HG02610 (cell line): ENCODE results near the gene SLC6A6.
"Not testable (repeated sequence)": the region's sequence is repeated elsewhere in the genome, so short reads cannot be mapped to it uniquely, and the experiment has no call there.

Source experiments
- ATAC-seq: cut with Tn5 transposase; IDR thresholded peaks from one replicate; pipeline ENCODE4 v1.9.1; 2021; ENCODE audit warnings: mild to moderate bottlenecking, moderate library complexity; ENCODE audit not compliant: unreplicated experiment

The SLC6A6 gene

DNA sequence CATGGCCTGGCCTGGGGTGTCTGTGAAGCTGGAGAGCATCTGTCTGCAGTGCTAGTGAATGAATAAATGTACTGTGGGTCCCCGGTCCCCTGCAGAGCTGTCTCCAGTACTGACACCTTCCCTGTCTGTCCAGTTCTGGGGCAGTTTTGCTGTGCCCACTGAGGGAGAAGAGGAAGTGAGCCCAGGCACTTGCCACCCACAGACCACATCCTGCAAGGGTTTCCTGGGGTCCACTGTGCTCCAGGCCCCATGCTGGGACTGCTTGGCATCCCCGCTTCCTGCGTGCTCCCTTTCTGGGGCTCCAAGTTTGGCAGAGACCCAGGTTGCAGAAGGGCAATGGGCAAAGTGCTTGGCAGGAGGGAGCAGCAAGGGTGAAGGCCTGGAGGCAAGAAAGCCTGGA, 4.9 kb upstream of the SLC6A6 start:
- ATAC-seq, result no peak

DNA sequence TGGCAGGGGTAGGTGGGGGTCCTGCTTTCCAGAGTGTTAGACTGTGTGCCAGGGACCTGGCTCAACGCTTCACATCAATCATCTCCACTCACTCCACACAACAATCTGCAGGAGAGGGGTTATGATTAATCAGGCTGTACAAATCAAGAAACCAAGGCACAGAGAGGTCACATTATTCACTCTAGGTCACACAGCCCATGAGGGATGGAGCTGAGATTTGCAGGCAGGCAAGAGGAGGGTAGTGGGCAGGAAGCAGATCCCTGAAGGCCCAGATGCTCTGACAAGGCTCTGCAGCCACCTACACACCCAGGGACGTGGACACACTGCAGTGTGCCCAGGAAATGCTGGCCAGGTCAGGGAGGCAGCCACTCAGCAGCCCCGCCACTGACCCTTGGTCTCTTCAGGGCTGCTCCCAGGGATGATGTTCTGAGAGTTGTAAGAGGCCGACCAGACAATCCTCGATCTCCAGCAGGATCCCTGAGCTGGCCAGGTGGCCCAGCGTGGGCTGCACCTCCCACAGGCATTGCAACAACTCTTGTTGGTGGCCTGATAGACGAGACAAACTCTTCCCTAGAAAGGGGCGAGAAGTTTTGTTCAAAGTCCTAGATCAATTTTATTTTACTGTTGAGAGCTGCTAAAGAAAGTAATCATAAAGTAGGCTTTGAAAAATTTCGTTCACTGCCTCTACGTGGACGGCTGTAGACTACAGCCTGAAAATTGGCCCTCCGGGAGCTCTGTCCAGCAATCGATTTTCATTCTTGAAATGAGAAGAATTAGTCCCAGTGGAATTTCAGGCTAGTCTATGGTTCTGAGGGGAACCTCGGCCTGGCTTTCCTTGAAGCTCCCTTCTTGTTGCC, 4.2 kb upstream of the SLC6A6 start:
- no peak for ATAC-seq

- ATAC-seq, result no peak
These were observed 3.7 kb upstream of the SLC6A6 start for GRCh38 chr3:14398797-14399106.

DNA sequence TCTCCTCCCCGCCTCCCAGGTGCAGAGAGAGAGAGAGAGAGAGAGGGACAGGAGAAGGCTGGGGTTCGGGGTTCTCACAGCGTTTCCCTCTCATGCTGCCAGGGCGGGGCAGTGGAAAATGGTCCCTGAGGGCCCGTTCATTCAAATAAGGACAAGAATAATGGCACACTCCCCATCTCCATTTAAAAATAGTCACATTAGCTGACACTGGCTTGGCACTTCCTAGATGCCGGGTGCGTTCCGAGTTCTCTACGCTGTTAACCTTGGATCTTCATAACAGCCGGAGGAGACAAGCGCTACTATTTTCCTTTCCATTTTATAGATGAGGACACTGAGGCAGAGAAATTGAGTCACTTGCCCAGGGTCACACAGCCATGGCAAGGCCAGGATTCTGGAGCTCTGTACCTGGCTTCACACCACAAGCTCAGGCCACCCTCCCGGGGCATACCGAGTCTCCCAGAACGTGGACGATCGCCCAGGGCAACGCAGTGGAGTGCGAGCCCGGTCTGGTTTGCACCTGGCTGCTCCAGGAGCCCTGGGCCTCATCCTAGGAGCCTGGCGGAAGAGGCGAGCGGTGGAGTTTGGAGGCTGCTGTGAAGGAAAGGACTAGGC, 608 bp upstream of the SLC6A6 start:
- no peak for ATAC-seq

DNA sequence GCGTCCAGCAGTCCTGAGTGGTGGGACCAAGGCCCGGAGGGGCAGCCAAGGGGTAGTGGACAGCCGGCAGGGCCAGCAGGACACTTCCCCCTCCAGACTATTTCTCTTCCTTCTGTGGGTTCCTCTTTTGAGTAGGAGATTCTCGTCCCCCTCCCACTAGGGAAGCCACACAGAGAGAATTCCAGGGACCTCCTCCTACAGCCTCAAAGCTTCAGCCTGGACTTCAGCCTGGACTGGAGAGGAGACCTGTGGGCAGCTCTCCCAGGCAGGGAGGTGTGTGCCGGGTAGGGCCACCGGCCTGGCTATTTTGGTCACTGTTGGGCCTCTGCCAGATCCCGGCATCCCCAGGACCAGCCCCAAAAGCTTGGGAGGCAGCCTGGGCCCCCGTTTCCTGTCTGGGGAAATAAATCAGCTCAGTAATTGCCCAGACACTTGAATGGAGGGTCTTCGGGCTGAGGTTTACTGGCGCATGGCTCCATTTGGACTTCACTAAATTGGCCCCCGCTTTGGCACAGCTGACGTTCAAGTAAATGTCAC, 1.3 kb downstream of the SLC6A6 start:
- no peak for ATAC-seq

DNA sequence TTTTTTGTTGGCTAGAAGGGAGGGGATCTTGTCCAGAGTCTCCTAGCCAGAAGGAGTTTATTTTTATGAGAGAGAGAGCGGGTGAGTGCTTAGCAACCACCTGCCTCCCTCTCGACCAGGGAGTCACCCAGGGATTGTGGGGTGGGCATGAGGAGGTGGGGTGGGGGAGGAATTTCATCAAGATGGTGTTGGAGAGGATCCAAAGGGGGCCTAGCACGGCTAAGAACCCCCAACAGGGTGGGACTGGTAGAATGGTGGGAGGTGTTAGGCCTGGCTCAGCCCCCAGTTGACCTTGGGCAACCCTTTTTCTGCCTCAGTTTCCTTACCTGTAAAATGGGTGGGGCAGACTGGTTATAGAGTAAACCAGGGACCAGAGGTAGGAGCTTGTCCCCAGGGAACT, 1.8 kb downstream of the SLC6A6 start:
- no peak for ATAC-seq

- no peak for ATAC-seq
These were observed 2.4 kb downstream of the SLC6A6 start for GRCh38 chr3:14404631-14405359.

DNA sequence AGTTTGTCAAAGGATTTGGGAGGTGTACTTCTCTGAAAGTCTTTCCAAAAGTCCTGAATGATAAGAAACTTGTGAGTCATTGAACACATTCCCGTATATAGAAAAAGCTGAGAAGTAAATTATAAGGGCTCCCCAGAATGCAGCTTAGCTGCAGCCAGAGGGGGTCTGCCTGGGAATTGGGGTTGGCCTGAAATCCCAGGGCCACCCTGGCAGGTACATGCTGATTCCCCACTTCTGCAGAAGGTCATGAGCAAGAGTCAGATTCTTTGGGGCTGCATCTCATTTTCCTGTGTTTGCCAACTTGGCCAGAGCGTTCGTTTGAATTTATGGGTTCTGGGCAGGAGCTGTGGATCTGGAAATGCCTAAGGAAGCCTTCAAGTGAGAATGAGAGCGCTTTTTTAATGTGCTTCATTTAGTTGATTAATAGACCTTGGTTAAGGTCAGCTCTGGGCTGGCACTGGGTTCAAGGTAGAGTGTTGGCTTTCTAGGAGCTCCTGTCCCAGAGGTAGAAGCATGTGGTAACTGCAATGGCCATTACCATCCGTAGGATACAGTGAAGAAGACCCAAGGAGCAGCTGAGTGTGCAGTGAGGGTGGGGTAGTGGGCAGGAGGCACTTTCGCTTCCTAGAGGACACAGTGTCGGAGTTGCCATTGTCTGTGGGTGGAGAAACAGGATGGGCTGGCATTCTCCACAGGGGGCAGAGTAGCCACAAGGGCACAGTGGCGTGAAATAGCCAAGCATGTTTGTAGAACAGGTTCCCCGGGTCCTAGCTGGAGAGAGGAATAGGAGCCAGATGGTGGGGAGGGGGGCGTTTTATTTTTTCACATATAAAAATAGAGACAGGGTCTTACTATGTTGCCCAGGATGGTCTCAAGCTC, 3.2 kb downstream of the SLC6A6 start:
- ATAC-seq, result no peak

DNA sequence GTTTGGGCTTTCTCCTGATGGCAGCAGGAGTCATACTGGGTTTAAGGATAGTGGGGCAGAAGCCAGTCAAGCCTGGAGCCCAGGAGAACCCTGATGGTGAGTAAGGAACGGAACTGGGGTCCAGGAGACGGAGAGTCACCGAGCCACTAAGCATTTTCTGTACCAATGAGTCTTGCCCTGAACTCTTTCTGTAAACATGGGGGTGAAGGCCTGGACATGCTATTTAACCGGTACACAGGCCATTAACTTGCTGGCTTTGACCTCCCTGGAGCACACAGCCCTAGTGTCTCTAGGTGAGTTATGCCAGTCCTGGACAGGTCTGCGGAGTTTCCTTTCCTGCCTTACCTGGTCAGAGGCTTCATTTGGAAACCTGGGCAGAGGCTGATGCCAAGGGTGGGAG, 3.9 kb downstream of the SLC6A6 start:
- no peak for ATAC-seq

- ATAC-seq, result no peak
These were observed 4.4 kb downstream of the SLC6A6 start for GRCh38 chr3:14406766-14407165.

- ATAC-seq, result no peak
These were observed 4.8 kb downstream of the SLC6A6 start for GRCh38 chr3:14407203-14407602.

- not testable (repeated sequence) for ATAC-seq
These were observed 7.3 kb downstream of the SLC6A6 start for GRCh38 chr3:14409779-14410063.

DNA sequence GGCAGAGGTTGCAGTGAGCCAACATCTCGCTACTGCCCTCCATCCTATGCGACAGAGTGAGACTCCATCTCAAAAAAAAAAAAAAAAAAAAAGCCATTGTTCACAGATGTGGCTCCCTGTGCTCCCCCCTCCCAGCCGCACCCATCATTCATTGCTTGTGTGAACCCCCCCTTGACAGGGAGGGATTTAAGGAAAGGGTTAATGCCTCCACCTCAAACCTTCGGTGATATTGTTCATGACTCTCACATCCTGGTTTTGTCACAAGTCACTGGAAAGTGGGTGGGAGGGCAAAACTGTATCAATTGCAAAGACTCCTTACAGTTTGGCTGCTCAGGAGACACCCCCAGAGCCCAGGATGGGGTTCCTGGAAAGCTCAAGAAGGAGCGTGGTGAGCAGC, 7.7 kb downstream of the SLC6A6 start:
- ATAC-seq, result no peak

GRCh38 chr3:14410503-14411165, 8.2 kb downstream of the SLC6A6 start:
- ATAC-seq, result no peak

GRCh38 chr3:14411166-14411526, 8.7 kb downstream of the SLC6A6 start:
- no peak for ATAC-seq

DNA sequence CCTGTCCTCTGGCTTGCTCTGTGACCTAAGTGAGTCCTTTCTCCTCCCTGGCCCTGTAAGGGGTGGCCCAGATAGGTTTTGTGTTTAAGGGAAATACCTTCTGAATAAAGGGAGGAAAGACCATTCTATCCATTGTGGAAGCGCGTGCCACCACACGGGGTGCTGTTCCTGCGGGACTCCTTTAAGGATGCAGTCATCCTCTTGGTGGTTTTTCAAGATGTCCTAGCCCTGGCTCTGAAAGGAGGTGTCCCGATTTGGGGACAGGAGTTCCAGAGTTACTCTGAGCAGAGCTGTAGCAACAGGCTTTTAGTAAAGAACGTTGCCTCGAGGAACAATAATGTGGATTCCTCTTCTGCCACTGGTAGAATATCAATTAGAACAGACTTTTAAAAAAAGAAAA, 9.6 kb downstream of the SLC6A6 start:
- no peak for ATAC-seq

- ATAC-seq, result no peak
These were observed 10.5 kb downstream of the SLC6A6 start for GRCh38 chr3:14412831-14413380.

GRCh38 chr3:14413381-14414071, 11.1 kb downstream of the SLC6A6 start:
- ATAC-seq, result no peak

DNA sequence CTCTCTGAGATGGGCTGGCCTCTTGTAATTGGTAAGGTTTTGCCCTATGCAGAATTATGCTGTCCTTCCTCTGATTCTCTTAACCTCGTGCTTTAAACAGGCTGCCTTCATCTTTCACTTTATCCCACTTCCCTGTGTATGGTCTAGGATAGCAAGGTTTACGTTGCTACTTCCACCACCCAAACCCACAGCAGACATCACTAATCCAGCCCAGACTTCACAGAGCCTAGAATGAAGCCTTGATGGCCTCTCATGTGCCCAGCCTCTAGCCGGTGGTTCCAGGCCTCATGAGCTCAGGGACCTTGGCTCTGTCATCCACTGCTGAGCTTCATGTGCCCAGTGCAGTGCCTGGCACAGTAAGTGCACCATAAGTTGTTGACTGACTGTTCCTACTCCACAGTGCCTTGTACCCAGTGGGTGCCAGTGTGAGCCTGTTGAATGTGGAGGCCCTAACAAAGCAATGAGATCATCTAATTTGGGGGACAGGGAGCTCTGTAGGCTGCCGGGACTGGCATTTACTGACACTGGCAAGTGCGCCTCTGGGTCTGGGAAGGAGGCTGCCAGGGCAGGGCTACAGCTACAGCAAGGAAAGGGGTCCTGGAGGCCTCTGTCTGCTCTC, 12.5 kb downstream of the SLC6A6 start:
- no peak for ATAC-seq
